ENCODE measurements around the gene C1QA. TPM values are rescaled to one million over a fixed set of nuclear protein-coding genes. Genes with fewer than 3 reads are reported as not detected.

C1QA gene
- total and polyA plus RNA-seq, 2 of the 4 experiments (the other 2 are of a cell fraction): not detected

DNA sequence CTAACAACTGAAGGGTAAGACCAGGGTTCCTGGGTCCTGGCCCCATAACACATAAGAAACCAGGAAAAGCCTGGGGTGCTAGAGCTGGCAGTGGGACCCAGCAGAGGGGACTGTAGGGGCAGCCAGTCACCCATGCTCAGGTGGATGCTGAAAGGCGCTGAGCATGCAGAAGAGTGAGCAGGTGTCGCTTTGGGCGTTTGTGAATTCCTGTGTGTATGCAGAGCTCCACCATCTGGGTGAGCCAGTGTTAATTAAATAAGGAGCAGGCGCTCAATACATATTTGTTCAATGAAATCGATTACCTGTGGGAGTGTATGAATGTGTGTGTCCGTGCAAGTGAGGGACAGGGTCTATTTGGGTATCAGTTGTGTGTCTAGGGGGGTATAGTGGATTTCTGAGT, 499 bp downstream of the C1QA start:
- H4K91ac ChIP-seq (ENCODE audit: insufficient read depth, low read depth, low read length): no peak overlapping the region
- H3K4me1 ChIP-seq (ENCODE audit: control insufficient read depth, insufficient read depth, low read length): no peaks in the 10 kb centered on the region; the same call in 1 of the 2 replicates
- no peak overlapping the region for H2AK5ac ChIP-seq (ENCODE audit: low read depth, low read length)
- in situ Hi-C loops (cut with MboI; ENCODE audit: low sequenced_read_pairs): no loop called here
- no peak overlapping the region for H2BK20ac ChIP-seq (ENCODE audit: low read depth, low read length)
- no peaks in the 10 kb centered on the region for H3K36me3 ChIP-seq (ENCODE audit: control insufficient read depth, insufficient read depth, low read length)
- H3K27ac ChIP-seq (ENCODE audit: insufficient read depth, low read length): no peak overlapping the region
- no peak overlapping the region for H3K4me2 ChIP-seq (ENCODE audit: low read depth, low read length)
- ATAC-seq (ENCODE audit: low read depth) (no peak), DNase-seq (no peak)
- intact Hi-C loops (cut with micrococcal nuclease): no loop called here
- no peaks in the 10 kb centered on the region for H3K9me1 ChIP-seq (ENCODE audit: insufficient read depth, low read length)
- H3K4ac ChIP-seq (ENCODE audit: low read depth, low read length): no peak overlapping the region
- no peak overlapping the region for H3K56ac ChIP-seq (ENCODE audit: extremely low read depth, insufficient read depth, low read length)
- H3K9ac ChIP-seq (ENCODE audit: low read depth, low read length): no peak overlapping the region
- WGBS, 2 experiments (ENCODE audit: extremely low coverage in 2 of 2, insufficient read length in 1 of 2): 64% methylated on average over 4 of the region's 6 CpGs; no CpG with 5 or more reads in 1 of the 2 experiments
- H3K23ac ChIP-seq (ENCODE audit: low read depth, low read length): no peak overlapping the region
- dilution Hi-C loops (cut with HindIII; ENCODE audit: low sequenced_read_pairs, unreplicated experiment): no loop called here
- H3K4me3 ChIP-seq (ENCODE audit: insufficient read depth, low read depth, low read length): no peak overlapping the region
- no peak overlapping the region for H2BK120ac ChIP-seq (ENCODE audit: low read depth, low read length)
- H3K18ac ChIP-seq (ENCODE audit: low read depth, low read length): no peak overlapping the region
- peaks cover 46% of the 10 kb centered on the region for H3K27me3 ChIP-seq (ENCODE audit: control insufficient read depth, insufficient read depth, low read length)
- no peak overlapping the region for H2BK15ac ChIP-seq (ENCODE audit: low read depth, low read length)
- ChIA-PET POLR2A (ENCODE audit: unreplicated experiment) (no interaction called here), CTCF (no interaction called here)
- H2BK5ac ChIP-seq (ENCODE audit: low read depth, low read length, poor library complexity, severe bottlenecking): no peak overlapping the region
- no peak overlapping the region for H2AK9ac ChIP-seq (replicated peaks; ENCODE audit: low read depth, low read length, poor library complexity)
- H3K9me3 ChIP-seq (ENCODE audit: control insufficient read depth, insufficient read depth, low read length): peaks cover 3% of the 10 kb centered on the region; the same call in 1 of the 2 replicates
- no peak overlapping the region for H4K5ac ChIP-seq (ENCODE audit: low read depth, low read length)
- no peaks in the 10 kb centered on the region for H3K79me1 ChIP-seq (ENCODE audit: low read depth in 1 of 2, low read length in 2 of 2)
- BruUV-seq (replicated peaks): no TSS peak
- no peak overlapping the region for H3K14ac ChIP-seq (replicated peaks; ENCODE audit: low read depth, low read length)
- TF ChIP-seq, protein P1, sequence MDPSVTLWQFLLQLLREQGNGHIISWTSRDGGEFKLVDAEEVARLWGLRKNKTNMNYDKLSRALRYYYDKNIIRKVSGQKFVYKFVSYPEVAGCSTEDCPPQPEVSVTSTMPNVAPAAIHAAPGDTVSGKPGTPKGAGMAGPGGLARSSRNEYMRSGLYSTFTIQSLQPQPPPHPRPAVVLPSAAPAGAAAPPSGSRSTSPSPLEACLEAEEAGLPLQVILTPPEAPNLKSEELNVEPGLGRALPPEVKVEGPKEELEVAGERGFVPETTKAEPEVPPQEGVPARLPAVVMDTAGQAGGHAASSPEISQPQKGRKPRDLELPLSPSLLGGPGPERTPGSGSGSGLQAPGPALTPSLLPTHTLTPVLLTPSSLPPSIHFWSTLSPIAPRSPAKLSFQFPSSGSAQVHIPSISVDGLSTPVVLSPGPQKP (IDR thresholded peaks at IDR 0.05; ENCODE audit: borderline replicate concordance, low read depth, low read length): no peak
- no peak for TF ChIP-seq RAD21 (IDR thresholded peaks at IDR 0.05; ENCODE audit: low read length)
- H4K8ac ChIP-seq (ENCODE audit: low read depth in 2 of 2, low read length in 2 of 2): no peak overlapping the region
- 0 out of 2 replicates have a peak, but pooled peaks cover under 1% of the 10 kb centered on the region for H4K20me1 ChIP-seq (ENCODE audit: insufficient read depth, low read length)
- H2AFZ ChIP-seq (replicated peaks; ENCODE audit: low read length, poor library complexity): no peak overlapping the region

Measured in IMR-90 (cell line).